ENCODE measurements around the gene NEGR1. TPM values are rescaled to one million over a fixed set of nuclear protein-coding genes. Genes with fewer than 3 reads are reported as not detected.

The NEGR1 gene
- total and polyA plus RNA-seq, 4 donors, result 0.08 to 0.14 (median 0.12) TPM; not detected in 1

DNA sequence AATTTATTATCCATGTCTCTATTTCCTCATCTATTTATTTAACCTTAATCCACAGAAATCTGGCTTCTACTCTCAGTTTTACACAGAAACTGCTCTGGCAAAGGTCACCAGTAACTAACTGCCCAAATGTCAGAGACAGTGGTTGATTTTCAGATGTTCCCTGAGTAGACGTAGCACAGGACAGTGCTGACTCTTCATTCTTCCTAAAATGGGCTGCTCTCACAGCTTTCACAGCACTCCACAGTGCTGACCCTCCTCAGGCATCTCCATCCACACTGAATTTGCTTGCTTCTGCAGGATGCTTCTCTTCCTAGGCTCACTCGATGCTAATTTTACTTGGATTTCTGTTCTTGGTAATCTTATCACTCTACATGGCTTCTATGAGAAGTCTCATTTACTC is 693.3 kb downstream of the NEGR1 start (continued):
- no peak for TF ChIP-seq TAF1 (conservative IDR thresholded peaks at IDR 0.05)

DNA sequence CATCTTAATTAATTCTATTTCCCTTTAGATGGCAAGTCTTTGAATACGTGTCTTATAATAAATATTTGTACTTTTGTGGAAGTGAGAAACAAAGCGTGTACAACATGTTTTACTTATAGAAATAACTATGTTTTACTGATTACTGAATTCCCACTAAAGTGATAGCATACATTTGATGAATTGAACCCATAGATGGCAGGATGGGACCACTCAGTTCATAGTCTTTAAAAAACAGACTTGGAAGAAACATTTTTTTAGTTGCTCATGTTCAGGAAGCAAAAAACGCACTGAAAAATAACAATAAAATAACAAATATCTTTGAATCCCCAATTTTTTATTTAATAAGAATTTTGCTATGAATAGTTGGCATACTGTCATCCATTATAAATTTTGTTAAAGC is 694.4 kb downstream of the NEGR1 start:
- no peak overlapping the region for H3K9ac ChIP-seq (ENCODE audit: low read depth in 1 of 2, low read length in 2 of 2)
- 45% methylated on average over 3 of the region's 3 CpGs for WGBS
- H3K4me1 ChIP-seq (ENCODE audit: control insufficient read depth in 4 of 4, insufficient read depth in 4 of 4, low read length in 3 of 4), result no peaks in the 10 kb centered on the region
- H3K36me3 ChIP-seq (ENCODE audit: control insufficient read depth in 4 of 4, insufficient read depth in 3 of 4, low read depth in 1 of 4, low read length in 3 of 4), result no peaks in the 10 kb centered on the region
- no peak overlapping the region for H3K27ac ChIP-seq (ENCODE audit: low read depth in 1 of 2, low read length in 2 of 2)
- no peaks in the 10 kb centered on the region for H3K9me3 ChIP-seq (ENCODE audit: control insufficient read depth in 4 of 4, low read length in 3 of 4)
- H3K27me3 ChIP-seq (ENCODE audit: control insufficient read depth in 4 of 4, insufficient read depth in 4 of 4, low read length in 3 of 4), result peaks cover 0 to 2% (median 0%) of the 10 kb centered on the region in 4 donors
- no peak for TF ChIP-seq NR2F2 (IDR thresholded peaks at IDR 0.05)
- peak; percentile 45 to 52 for TF ChIP-seq RAD21 (IDR thresholded peaks at IDR 0.05)
- TF ChIP-seq GABPA (IDR thresholded peaks at IDR 0.05 in 1 of 2, conservative IDR thresholded peaks at IDR 0.05 in 1 of 2), result no peak
- TF ChIP-seq, protein P1, sequence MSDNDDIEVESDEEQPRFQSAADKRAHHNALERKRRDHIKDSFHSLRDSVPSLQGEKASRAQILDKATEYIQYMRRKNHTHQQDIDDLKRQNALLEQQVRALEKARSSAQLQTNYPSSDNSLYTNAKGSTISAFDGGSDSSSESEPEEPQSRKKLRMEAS (IDR thresholded peaks at IDR 0.05), result no peak
- no peak for TF ChIP-seq HNF4G (IDR thresholded peaks at IDR 0.05)
- TF ChIP-seq RXRA (IDR thresholded peaks at IDR 0.05), result no peak
- TF ChIP-seq, protein P2, sequence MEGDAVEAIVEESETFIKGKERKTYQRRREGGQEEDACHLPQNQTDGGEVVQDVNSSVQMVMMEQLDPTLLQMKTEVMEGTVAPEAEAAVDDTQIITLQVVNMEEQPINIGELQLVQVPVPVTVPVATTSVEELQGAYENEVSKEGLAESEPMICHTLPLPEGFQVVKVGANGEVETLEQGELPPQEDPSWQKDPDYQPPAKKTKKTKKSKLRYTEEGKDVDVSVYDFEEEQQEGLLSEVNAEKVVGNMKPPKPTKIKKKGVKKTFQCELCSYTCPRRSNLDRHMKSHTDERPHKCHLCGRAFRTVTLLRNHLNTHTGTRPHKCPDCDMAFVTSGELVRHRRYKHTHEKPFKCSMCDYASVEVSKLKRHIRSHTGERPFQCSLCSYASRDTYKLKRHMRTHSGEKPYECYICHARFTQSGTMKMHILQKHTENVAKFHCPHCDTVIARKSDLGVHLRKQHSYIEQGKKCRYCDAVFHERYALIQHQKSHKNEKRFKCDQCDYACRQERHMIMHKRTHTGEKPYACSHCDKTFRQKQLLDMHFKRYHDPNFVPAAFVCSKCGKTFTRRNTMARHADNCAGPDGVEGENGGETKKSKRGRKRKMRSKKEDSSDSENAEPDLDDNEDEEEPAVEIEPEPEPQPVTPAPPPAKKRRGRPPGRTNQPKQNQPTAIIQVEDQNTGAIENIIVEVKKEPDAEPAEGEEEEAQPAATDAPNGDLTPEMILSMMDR (IDR thresholded peaks at IDR 0.05; ENCODE audit: low read depth, low read length, missing input control), result peak; percentile 17
- no peak overlapping the region for H3K4me3 ChIP-seq (ENCODE audit: low read depth in 1 of 3, low read length in 3 of 3)
- no peak for DNase-seq (ENCODE audit: low spot score)

DNA sequence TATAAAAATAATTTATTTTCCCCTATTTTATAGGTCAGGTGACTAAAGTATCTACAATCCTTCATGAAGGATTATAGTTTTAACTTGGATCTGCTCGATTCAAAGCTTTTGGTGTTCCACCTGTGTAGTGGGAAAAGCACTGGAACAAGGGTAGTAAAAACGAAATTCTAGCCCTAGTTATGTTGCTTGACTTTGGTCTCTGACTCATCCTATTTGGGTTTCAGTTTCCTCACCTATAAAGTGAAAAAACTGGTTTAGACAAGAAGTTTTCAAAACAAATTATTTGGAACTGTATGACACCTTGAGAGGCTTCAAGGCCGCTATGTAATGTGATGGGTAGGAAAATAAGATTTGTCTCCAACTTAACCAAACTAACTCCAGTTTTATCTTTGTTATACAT is 696.3 kb downstream of the NEGR1 start:
- Histone ChIP-seq H3K27me3 (ENCODE audit: control insufficient read depth in 4 of 4, insufficient read depth in 4 of 4, low read length in 3 of 4) (peaks cover 0 to 2% (median 0%) of the 10 kb centered on the region in 4 donors), H3K4me1 (ENCODE audit: control insufficient read depth in 4 of 4, insufficient read depth in 4 of 4, low read length in 3 of 4) (no peaks in the 10 kb centered on the region), H3K36me3 (ENCODE audit: control insufficient read depth in 4 of 4, insufficient read depth in 3 of 4, low read depth in 1 of 4, low read length in 3 of 4) (no peaks in the 10 kb centered on the region), H3K9me3 (ENCODE audit: control insufficient read depth in 4 of 4, low read length in 3 of 4) (no peaks in the 10 kb centered on the region), H3K27ac (ENCODE audit: low read depth in 1 of 2, low read length in 2 of 2) (no peak overlapping the region), H3K9ac (ENCODE audit: low read depth in 1 of 2, low read length in 2 of 2) (no peak overlapping the region), H3K4me3 (ENCODE audit: low read depth in 1 of 3, low read length in 3 of 3) (no peak overlapping the region)
- no peak for TF ChIP-seq JUND (IDR thresholded peaks at IDR 0.05)
- TF ChIP-seq EGR1 (IDR thresholded peaks at IDR 0.05; ENCODE audit: low read depth in 2 of 2), result no peak
- WGBS, result 66% methylated on average over 3 of the region's 3 CpGs
- DNase-seq (ENCODE audit: low spot score), result no peak

DNA sequence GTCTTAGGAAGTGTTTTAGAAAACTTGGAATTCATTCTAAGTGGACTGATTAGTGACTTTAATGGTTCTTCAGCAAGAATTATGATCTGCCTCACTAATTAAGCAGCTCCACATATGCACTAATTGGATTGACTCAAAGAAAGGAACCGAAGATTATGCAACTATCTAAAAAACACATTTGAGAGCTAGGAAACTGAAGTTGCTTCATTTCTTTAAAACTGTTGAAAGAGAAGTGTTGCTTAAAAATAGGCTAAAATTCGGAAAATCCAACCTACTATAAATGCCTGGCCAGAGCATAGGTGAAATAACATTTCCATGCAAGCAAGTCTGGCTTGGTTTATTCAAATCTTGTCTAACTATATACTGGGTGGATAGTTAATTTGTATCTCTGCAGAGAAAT is 698.6 kb downstream of the NEGR1 start:
- TF ChIP-seq HNF4G (IDR thresholded peaks at IDR 0.05) (no peak), FOXA1 (IDR thresholded peaks at IDR 0.05) (no peak)
- TF ChIP-seq, protein P3, sequence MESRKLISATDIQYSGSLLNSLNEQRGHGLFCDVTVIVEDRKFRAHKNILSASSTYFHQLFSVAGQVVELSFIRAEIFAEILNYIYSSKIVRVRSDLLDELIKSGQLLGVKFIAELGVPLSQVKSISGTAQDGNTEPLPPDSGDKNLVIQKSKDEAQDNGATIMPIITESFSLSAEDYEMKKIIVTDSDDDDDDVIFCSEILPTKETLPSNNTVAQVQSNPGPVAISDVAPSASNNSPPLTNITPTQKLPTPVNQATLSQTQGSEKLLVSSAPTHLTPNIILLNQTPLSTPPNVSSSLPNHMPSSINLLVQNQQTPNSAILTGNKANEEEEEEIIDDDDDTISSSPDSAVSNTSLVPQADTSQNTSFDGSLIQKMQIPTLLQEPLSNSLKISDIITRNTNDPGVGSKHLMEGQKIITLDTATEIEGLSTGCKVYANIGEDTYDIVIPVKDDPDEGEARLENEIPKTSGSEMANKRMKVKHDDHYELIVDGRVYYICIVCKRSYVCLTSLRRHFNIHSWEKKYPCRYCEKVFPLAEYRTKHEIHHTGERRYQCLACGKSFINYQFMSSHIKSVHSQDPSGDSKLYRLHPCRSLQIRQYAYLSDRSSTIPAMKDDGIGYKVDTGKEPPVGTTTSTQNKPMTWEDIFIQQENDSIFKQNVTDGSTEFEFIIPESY (IDR thresholded peaks at IDR 0.05), result no peak
- TF ChIP-seq, protein P1 (IDR thresholded peaks at IDR 0.05), result no peak
- WGBS, result 67% methylated on average over 2 of the region's 2 CpGs
- H3K4me3 ChIP-seq (ENCODE audit: low read depth in 1 of 3, low read length in 3 of 3), result no peak overlapping the region

More for the DNA sequence above, 698.6 kb downstream of the NEGR1 start:
- no peaks in the 10 kb centered on the region for H3K4me1 ChIP-seq (ENCODE audit: control insufficient read depth in 4 of 4, insufficient read depth in 4 of 4, low read length in 3 of 4)
- no peak overlapping the region for H3K27ac ChIP-seq (ENCODE audit: low read depth in 1 of 2, low read length in 2 of 2)
- DNase-seq (ENCODE audit: low spot score), result no peak
- H3K9me3 ChIP-seq (ENCODE audit: control insufficient read depth in 4 of 4, low read length in 3 of 4), result no peaks in the 10 kb centered on the region
- H3K27me3 ChIP-seq (ENCODE audit: control insufficient read depth in 4 of 4, insufficient read depth in 4 of 4, low read length in 3 of 4), result no peaks in the 10 kb centered on the region
- H3K9ac ChIP-seq (ENCODE audit: low read depth in 1 of 2, low read length in 2 of 2), result no peak overlapping the region
- H3K36me3 ChIP-seq (ENCODE audit: control insufficient read depth in 4 of 4, insufficient read depth in 3 of 4, low read depth in 1 of 4, low read length in 3 of 4), result no peaks in the 10 kb centered on the region
